Measurements from ENCODE around the gene MUC20.

Gene MUC20

DNA sequence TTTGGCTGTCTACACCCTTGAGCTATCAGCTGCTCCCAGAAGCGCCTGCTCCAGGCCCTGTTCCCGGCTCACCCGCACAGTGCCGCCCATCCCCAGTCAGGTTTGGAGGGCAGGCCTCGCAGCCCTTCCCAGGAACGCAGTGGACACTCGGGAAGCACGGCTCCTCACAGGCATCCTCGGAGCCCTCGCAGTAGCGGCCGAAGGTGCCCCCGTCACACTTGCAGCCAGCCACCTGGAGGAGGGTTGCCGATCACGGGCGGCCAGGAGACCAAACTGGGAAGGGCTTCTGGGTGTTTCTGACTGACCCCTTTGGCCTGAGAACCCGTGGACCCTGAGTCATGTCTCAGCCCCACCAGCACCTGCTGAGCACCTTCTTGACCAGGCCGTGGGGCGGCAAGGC is 33.4 kb downstream of the MUC20 start:
- in situ Hi-C loops (cut with HindIII; ENCODE audit: low sequenced_read_pairs): no loop called here

DNA sequence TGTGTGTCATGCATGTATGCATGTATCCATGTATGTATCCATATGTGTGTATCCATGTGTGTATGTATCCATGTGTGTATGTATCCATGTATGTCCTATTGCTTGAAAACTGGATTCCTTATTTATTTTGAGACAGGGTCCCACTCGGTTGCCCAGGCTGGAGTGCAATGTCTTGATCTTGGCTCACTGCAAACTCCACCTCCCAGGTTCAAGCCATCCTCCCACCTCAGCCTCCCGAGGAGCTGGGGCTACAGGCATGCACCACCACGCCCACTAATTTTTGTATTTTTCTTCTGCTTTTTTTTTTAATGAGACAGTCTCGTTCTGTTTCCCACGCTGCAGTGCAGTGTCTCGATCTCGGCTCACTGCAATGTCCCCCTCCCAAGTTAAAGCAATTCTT is 34.1 kb downstream of the MUC20 start:
- in situ Hi-C loops (cut with HindIII; ENCODE audit: low sequenced_read_pairs): no loop called here

DNA sequence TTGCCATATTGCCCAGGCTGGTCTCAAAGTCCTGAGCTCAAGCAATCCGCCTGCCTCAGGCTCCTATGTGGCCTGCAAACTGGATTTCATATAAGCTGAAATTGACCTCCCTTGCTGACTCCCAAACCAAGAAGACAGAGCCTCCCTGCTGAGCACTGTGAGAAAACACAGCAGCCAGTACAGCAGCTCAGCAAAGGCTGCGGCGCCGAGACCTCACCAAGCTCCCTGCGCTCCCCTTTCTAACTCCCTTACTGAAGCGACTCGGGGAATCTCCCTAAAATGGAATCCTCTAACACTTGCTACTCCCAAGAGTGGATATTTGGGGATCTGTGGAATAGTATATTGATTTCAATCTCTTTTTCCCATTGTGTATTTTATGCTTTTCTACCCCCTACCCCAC is 34.6 kb downstream of the MUC20 start:
- in situ Hi-C loops (cut with HindIII; ENCODE audit: low sequenced_read_pairs): no loop called here

DNA sequence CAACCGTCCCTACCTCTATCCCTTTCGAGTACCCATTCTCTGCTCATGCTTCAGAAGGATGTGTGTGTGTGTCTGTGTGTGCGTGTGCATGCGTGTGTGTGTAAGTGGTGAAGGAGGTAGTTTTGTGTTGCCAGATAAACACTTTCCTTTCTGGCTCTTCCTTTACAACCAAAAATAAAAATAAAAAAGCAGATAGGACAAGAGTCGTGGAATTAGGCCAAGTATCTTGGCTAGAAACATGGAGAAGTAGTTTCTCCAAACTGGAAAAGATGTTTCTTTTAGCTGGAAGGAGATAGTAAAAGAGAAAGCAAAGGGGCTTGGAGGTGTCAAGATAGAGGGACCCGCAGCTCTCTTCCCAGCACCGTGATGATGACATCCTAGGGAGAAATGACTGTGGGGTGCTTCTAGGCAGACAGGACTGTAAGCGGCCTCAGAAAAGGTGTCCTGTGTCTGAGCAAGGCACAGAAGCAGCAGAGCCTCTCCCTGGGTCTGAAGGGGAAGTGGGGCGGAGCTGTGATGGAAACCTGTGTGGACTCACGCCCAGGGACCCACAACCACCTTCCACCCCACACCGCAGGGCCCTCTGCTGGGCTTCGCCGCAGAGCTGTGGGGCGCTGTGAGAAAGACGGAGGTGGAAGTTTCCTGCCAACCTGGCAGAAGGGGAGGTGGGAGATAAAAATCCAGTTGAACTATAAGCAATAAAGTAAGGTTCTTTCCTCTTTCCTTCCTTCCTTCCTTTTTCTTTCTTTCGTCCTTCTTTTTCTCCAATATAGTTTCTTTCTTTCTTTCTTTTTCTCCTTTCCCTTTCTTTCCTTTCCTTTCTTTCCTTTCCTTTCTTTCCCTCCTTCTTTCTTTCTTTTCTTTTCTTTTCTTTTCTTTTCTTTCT is 35.3 kb downstream of the MUC20 start:
- in situ Hi-C loops (cut with HindIII; ENCODE audit: low sequenced_read_pairs): no loop called here

DNA sequence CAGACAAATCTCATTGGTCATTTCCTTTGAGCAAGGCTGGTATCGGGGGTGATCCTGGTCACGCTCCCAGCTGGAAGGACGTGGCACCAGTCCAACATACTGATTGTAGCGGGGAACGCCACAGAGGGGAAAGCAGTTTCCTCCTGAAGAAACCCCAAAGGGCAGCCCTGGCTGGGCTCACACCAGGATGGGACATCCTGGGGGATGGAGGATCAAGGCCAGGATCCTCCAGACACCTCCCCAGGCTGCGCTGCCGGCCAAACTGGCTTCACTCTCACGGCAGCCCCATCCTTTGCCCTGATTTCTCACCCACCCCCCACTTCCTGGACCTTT is 36.6 kb downstream of the MUC20 start:
- in situ Hi-C loops (cut with HindIII; ENCODE audit: low sequenced_read_pairs): no loop called here

DNA sequence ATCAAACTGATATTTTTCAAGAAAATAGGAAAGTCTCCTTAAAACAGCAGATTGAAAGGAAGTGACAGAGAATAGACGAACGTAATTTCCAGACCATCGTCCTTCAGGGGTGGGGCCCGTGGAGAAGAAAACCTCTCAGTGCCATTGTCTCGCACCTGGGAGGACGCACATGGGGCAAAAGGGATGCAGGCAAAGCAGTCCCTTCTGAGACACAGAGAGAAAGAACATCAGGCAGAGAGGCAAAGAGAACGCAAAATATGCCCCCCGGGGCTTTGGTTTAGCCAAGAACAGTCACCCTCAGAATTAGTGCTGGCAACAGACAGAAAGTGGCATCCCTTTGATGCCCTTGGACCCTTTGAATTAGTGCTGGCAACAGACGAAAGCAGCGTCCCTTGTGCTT is 37.0 kb downstream of the MUC20 start:
- in situ Hi-C loops (cut with HindIII; ENCODE audit: low sequenced_read_pairs): no loop called here

GRCh38 chr3:195758721-195759353 is 38.1 kb downstream of the MUC20 start:
- in situ Hi-C loops (cut with HindIII; ENCODE audit: low sequenced_read_pairs): no loop called here

GRCh38 chr3:195760345-195761122 is 39.8 kb downstream of the MUC20 start:
- in situ Hi-C loops (cut with HindIII; ENCODE audit: low sequenced_read_pairs): loop anchor here (5.0 kb wide), 2 partner anchors 42 to 43 kb away; no protein-coding TSS in a partner anchor

GRCh38 chr3:195761123-195761566 is 40.4 kb downstream of the MUC20 start:
- in situ Hi-C loops (cut with HindIII; ENCODE audit: low sequenced_read_pairs): loop anchor here (5.0 kb wide), 2 partner anchors 41 to 44 kb away; no protein-coding TSS in a partner anchor

DNA sequence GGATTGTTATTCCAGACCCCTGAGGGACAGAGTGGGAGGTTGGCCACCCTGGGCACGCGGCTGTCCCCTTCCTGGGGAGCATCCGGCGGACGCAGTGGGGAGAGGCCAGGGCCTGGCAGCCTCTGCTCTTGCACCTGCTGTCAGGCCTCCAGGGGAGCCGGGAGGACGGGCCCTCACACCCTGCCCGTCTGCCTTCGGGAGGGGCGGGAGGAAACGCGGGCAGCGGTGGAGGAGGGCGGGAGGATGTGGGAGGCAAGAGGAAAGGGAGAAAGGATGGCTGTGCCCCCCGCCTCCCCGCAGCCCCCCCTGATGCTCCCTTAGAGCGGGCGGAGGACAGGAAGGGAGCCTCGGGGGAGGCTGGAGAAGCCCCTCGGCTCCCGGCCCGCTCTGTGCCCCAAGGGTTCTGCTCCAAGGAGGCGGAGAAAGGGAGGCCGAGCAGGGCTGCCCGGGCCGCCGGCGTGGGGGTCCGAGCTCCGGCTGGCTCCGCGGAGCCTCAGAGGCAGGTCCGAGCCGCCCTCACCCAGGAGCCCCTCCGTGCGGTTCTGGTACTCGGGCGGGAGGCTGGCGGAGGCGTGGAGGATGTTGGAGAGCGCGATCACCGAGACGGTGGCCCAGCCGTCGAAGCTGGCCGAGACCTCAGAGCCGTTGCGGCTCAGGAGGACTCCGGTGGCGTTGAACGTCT is 40.9 kb downstream of the MUC20 start:
- in situ Hi-C loops (cut with HindIII; ENCODE audit: low sequenced_read_pairs): loop anchor here (5.0 kb wide), 2 partner anchors 41 to 44 kb away; no protein-coding TSS in a partner anchor

GRCh38 chr3:195762249-195762585 is 41.4 kb downstream of the MUC20 start:
- in situ Hi-C loops (cut with HindIII; ENCODE audit: low sequenced_read_pairs): loop anchor here (5.0 kb wide), 2 partner anchors 40 to 45 kb away; no protein-coding TSS in a partner anchor

GRCh38 chr3:195762611-195763010 is 41.8 kb downstream of the MUC20 start:
- in situ Hi-C loops (cut with HindIII; ENCODE audit: low sequenced_read_pairs): loop anchor here (5.0 kb wide), 2 partner anchors 40 to 45 kb away; no protein-coding TSS in a partner anchor

GRCh38 chr3:195763076-195763830 is 42.5 kb downstream of the MUC20 start:
- in situ Hi-C loops (cut with HindIII; ENCODE audit: low sequenced_read_pairs): loop anchor here (5.0 kb wide), 2 partner anchors 39 to 46 kb away; no protein-coding TSS in a partner anchor

- in situ Hi-C loops (cut with HindIII; ENCODE audit: low sequenced_read_pairs): loop anchor here (5.0 kb wide), 2 partner anchors 38 to 47 kb away; no protein-coding TSS in a partner anchor
Observed at GRCh38 chr3:195763843-195764825, 43.4 kb downstream of the MUC20 start.

DNA sequence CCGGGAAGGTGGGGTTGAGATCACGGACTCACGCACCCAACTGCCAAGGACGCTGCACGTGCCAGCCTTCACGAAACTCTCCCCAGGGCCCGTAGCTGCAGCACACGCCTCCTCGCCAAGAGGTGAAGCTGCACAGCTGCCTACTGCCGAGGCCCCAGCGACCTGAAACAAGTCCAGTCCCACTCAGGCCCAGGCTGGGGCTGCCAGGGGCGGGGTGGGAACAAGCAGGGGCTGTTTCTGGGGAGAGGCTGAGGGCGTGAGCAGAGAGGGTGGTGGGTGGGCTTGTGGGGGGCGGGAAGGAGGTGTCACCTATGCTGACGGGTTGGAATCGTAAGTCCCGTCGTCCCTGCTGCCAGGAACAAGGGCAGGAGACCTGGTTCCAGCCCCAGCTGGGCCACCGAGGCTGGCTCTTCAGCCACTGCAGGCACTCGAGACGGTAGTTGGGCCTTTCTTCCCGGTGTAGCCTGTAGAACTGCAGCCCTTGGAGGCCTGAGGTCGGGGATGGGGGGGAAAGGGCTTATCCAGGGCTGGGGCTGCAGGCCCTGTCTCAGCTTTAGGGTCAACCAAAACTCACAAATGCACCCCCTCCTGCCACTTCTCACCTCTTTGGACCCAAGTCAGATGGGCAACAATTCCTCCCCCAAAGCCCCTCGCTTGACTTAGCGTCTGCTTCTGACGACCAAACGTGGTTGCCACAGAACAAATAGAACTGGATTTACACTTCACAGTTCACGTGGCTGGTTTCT is 44.4 kb downstream of the MUC20 start:
- in situ Hi-C loops (cut with HindIII; ENCODE audit: low sequenced_read_pairs): loop anchor here (5.0 kb wide), 2 partner anchors 37 to 48 kb away; no protein-coding TSS in a partner anchor

- in situ Hi-C loops (cut with HindIII; ENCODE audit: low sequenced_read_pairs): no loop called here
Observed at GRCh38 chr3:195766671-195767070, 45.9 kb downstream of the MUC20 start.

- in situ Hi-C loops (cut with HindIII; ENCODE audit: low sequenced_read_pairs): no loop called here
Observed at GRCh38 chr3:195767792-195768191, 47.0 kb downstream of the MUC20 start.

- in situ Hi-C loops (cut with HindIII; ENCODE audit: low sequenced_read_pairs): no loop called here
Observed at GRCh38 chr3:195768414-195768813, 47.6 kb downstream of the MUC20 start.
